ENCODE data around the gene SNX10. TPM values are rescaled to one million over a fixed set of nuclear protein-coding genes. Genes with fewer than 3 reads are reported as not detected.

Gene SNX10
- total and polyA plus RNA-seq, 2 donors = 3.7 to 7.1 TPM

GRCh38 chr7:26356929-26357798 lies 65.5 kb downstream of the SNX10 start:
- DNase-seq (ENCODE audit: extremely low spot score) = no peak
- Histone ChIP-seq H3K36me3 (ENCODE audit: insufficient read depth) (no peaks in the 10 kb centered on the region), H3K27ac (ENCODE audit: low read depth) (no peak overlapping the region), H3K4me3 (ENCODE audit: low read depth, low read length) (no peak overlapping the region), H3K4me1 (ENCODE audit: insufficient read depth) (no peaks in the 10 kb centered on the region)
- WGBS = 65% methylated on average over 4 of the region's 4 CpGs

GRCh38 chr7:26357799-26358151 lies 66.1 kb downstream of the SNX10 start:
- H3K27ac ChIP-seq (ENCODE audit: low read depth) = no peak overlapping the region
- no peak for DNase-seq (ENCODE audit: extremely low spot score)
- H3K4me1 ChIP-seq (ENCODE audit: insufficient read depth) = no peaks in the 10 kb centered on the region
- 84% methylated on average over 2 of the region's 2 CpGs for WGBS
- no peaks in the 10 kb centered on the region for H3K36me3 ChIP-seq (ENCODE audit: insufficient read depth)
- no peak overlapping the region for H3K4me3 ChIP-seq (ENCODE audit: low read depth, low read length)

- no peaks in the 10 kb centered on the region for H3K36me3 ChIP-seq (ENCODE audit: insufficient read depth)
- H3K27ac ChIP-seq (ENCODE audit: low read depth) = no peak overlapping the region
- 60% methylated on average over 3 of the region's 3 CpGs for WGBS
- no peak for DNase-seq (ENCODE audit: extremely low spot score)
- H3K4me1 ChIP-seq (ENCODE audit: insufficient read depth) = no peaks in the 10 kb centered on the region
- H3K4me3 ChIP-seq (ENCODE audit: low read depth, low read length) = no peak overlapping the region
These were observed 69.0 kb downstream of the SNX10 start for GRCh38 chr7:26360650-26361049.

- DNase-seq (ENCODE audit: extremely low spot score) = no peak
- WGBS = 87% methylated on average over 3 of the region's 3 CpGs
- Histone ChIP-seq H3K4me1 (ENCODE audit: insufficient read depth) (no peaks in the 10 kb centered on the region), H3K27ac (ENCODE audit: low read depth) (no peak overlapping the region), H3K36me3 (ENCODE audit: insufficient read depth) (no peaks in the 10 kb centered on the region), H3K4me3 (ENCODE audit: low read depth, low read length) (no peak overlapping the region)
These were observed 70.0 kb downstream of the SNX10 start for GRCh38 chr7:26361637-26362036.

- whole genome bisulfite sequencing = 74% methylated on average over 7 of the region's 7 CpGs
- Histone ChIP-seq H3K4me1 (ENCODE audit: insufficient read depth) (no peaks in the 10 kb centered on the region), H3K27ac (ENCODE audit: low read depth) (no peak overlapping the region)
These were observed 71.8 kb downstream of the SNX10 start for GRCh38 chr7:26363465-26363864.

GRCh38 chr7:26365077-26365900 lies 73.6 kb downstream of the SNX10 start:
- Histone ChIP-seq H3K27ac (ENCODE audit: low read depth) (no peak overlapping the region), H3K36me3 (ENCODE audit: insufficient read depth) (no peaks in the 10 kb centered on the region), H3K4me1 (ENCODE audit: insufficient read depth) (no peaks in the 10 kb centered on the region), H3K4me3 (ENCODE audit: low read depth, low read length) (no peak overlapping the region)
- peak; percentile 76 for DNase-seq (ENCODE audit: extremely low spot score)
- WGBS = 30% methylated on average over 13 of the region's 13 CpGs

More at GRCh38 chr7:26363465-26363864, 71.8 kb downstream of the SNX10 start:
- no peak for DNase-seq (ENCODE audit: extremely low spot score)
- no peaks in the 10 kb centered on the region for H3K36me3 ChIP-seq (ENCODE audit: insufficient read depth)
- no peak overlapping the region for H3K4me3 ChIP-seq (ENCODE audit: low read depth, low read length)

- DNase-seq (ENCODE audit: extremely low spot score) = no peak
- Histone ChIP-seq H3K4me3 (ENCODE audit: low read depth, low read length) (no peak overlapping the region), H3K4me1 (ENCODE audit: insufficient read depth) (no peaks in the 10 kb centered on the region), H3K27ac (ENCODE audit: low read depth) (no peak overlapping the region), H3K36me3 (ENCODE audit: insufficient read depth) (no peaks in the 10 kb centered on the region)
These were observed 74.2 kb downstream of the SNX10 start for GRCh38 chr7:26365901-26366275.

- WGBS = 86% methylated on average over 6 of the region's 6 CpGs
- no peak for DNase-seq (ENCODE audit: extremely low spot score)
- H3K4me1 ChIP-seq (ENCODE audit: insufficient read depth) = no peaks in the 10 kb centered on the region
These were observed 75.6 kb downstream of the SNX10 start for GRCh38 chr7:26367219-26367711.

GRCh38 chr7:26368542-26368941 lies 76.9 kb downstream of the SNX10 start:
- no peak for DNase-seq (ENCODE audit: extremely low spot score)
- Histone ChIP-seq H3K4me1 (ENCODE audit: insufficient read depth) (no peaks in the 10 kb centered on the region), H3K4me3 (ENCODE audit: low read depth, low read length) (no peak overlapping the region), H3K36me3 (ENCODE audit: insufficient read depth) (no peaks in the 10 kb centered on the region), H3K27ac (ENCODE audit: low read depth) (no peak overlapping the region)
- WGBS = 64% methylated on average over 2 of the region's 2 CpGs

More at GRCh38 chr7:26367219-26367711, 75.6 kb downstream of the SNX10 start:
- Histone ChIP-seq H3K4me3 (ENCODE audit: low read depth, low read length) (no peak overlapping the region), H3K36me3 (ENCODE audit: insufficient read depth) (no peaks in the 10 kb centered on the region), H3K27ac (ENCODE audit: low read depth) (no peak overlapping the region)

GRCh38 chr7:26369593-26369992 lies 77.9 kb downstream of the SNX10 start:
- Histone ChIP-seq H3K36me3 (ENCODE audit: insufficient read depth) (no peaks in the 10 kb centered on the region), H3K4me3 (ENCODE audit: low read depth, low read length) (no peak overlapping the region), H3K27ac (ENCODE audit: low read depth) (no peak overlapping the region), H3K4me1 (ENCODE audit: insufficient read depth) (no peaks in the 10 kb centered on the region)
- WGBS = 5% methylated on average over 4 of the region's 4 CpGs
- no peak for DNase-seq (ENCODE audit: extremely low spot score)

GRCh38 chr7:26370011-26370410 lies 78.3 kb downstream of the SNX10 start:
- no peaks in the 10 kb centered on the region for H3K4me1 ChIP-seq (ENCODE audit: insufficient read depth)
- no peak overlapping the region for H3K27ac ChIP-seq (ENCODE audit: low read depth)
- no peak overlapping the region for H3K4me3 ChIP-seq (ENCODE audit: low read depth, low read length)
- DNase-seq (ENCODE audit: extremely low spot score) = no peak
- WGBS = 53% methylated on average over 5 of the region's 5 CpGs
- H3K36me3 ChIP-seq (ENCODE audit: insufficient read depth) = no peaks in the 10 kb centered on the region

- no peak for DNase-seq (ENCODE audit: extremely low spot score)
- WGBS = 66% methylated on average over 3 of the region's 3 CpGs
- H3K4me1 ChIP-seq (ENCODE audit: insufficient read depth) = peaks cover 2% of the 10 kb centered on the region
- H3K36me3 ChIP-seq (ENCODE audit: insufficient read depth) = no peaks in the 10 kb centered on the region
- no peak overlapping the region for H3K27ac ChIP-seq (ENCODE audit: low read depth)
- no peak overlapping the region for H3K4me3 ChIP-seq (ENCODE audit: low read depth, low read length)
These were observed 80.6 kb downstream of the SNX10 start for GRCh38 chr7:26372249-26372648.

- no peaks in the 10 kb centered on the region for H3K36me3 ChIP-seq (ENCODE audit: insufficient read depth)
- H3K4me1 ChIP-seq (ENCODE audit: insufficient read depth) = peaks cover 2% of the 10 kb centered on the region
- no peak overlapping the region for H3K4me3 ChIP-seq (ENCODE audit: low read depth, low read length)
- no peak for DNase-seq (ENCODE audit: extremely low spot score)
- 66% methylated on average over 2 of the region's 2 CpGs for WGBS
- no peak overlapping the region for H3K27ac ChIP-seq (ENCODE audit: low read depth)
These were observed 81.0 kb downstream of the SNX10 start for GRCh38 chr7:26372704-26373103.
